K562 (cell line): ENCODE measurements around the gene SULT2B1. TPM values are rescaled to one million over a fixed set of nuclear protein-coding genes. Genes with fewer than 3 reads are reported as not detected.
A peak's percentile ranks its signal among the peaks of the same experiment; 100 is the strongest.

Experiments
- ATAC-seq: fragments of 200-7000 bp; cut with Tn5 transposase; 3 replicates; pipeline ENCODE4 v1.9.1; 2020; ENCODE audit warnings: moderate library complexity
- BruUV-seq: library from RNA; stranded (reverse); fragments of 400-500 nt; replicated peaks from 2 replicates; lab custom pipeline; 2021; lab: Mats Ljungman, UMichigan
- CTCF ChIA-PET: fragments of 300-600 bp; formaldehyde crosslinking; extraction: SDS; loops from one replicate; lab custom pipeline; 2021; ENCODE audit warnings: low intra/inter-chr PET ratio; lab: Yijun Ruan, JAX
- POLR2A ChIA-PET: fragments of 300-600, 350-650 bp; sonication (Branson Sonifier 250); formaldehyde crosslinking; extraction: SDS; loops from one replicate; lab custom pipeline; 2021; ENCODE audit warnings: antibody characterized with exemption, inconsistent platforms; lab: Yijun Ruan, JAX
- DNase-seq, 4 experiments: peaks; one replicate each; pipeline versions ENCODE4 v3.0.0 to v3.0.0-alpha.2; 2011 to 2018; ENCODE audit warnings: low spot score in 3 of 4, mixed read lengths in 3 of 4; ENCODE audit errors: extremely low read depth in 1 of 4
- FAIRE-seq: peaks from 2 replicates; lab custom pipeline; 2011; peaks lifted over from hg19 to GRCh38; lab: Jason Lieb, UNC
- H2AFZ ChIP-seq: 2 replicates; pipeline ENCODE4 v1.6.0; 2011; ENCODE audit warnings: low read depth, low read length, control low read depth, inconsistent platforms
- H3K27ac ChIP-seq: fragments of 200-600 bp; 3 replicates; pipeline ENCODE4 v1.8.0; 2011; ENCODE audit warnings: low read depth, mild to moderate bottlenecking, control low read depth, inconsistent platforms, low read length, moderate library complexity, mixed read lengths; ENCODE audit errors: extremely low read depth
- H3K27me3 ChIP-seq, 2 experiments: fragments of 300-600 bp in 1 of 2; 2 replicates in 1 of 2; 3 replicates in 1 of 2; pipeline versions ENCODE4 v1.6.0 to v1.8.0; 2011; ENCODE audit warnings: inconsistent platforms in 2 of 2, low read length in 2 of 2, mild to moderate bottlenecking in 1 of 2, mixed read lengths in 1 of 2, moderate library complexity in 1 of 2; ENCODE audit not compliant: control insufficient read depth in 2 of 2, insufficient read depth in 2 of 2
- H3K36me3 ChIP-seq: fragments of 300-600 bp; 3 replicates; pipeline ENCODE4 v1.8.0; 2011; ENCODE audit warnings: mild to moderate bottlenecking, low read length, inconsistent platforms; ENCODE audit not compliant: control insufficient read depth, insufficient read depth
- H3K4me1 ChIP-seq, 2 experiments: fragments of 200-600 bp in 1 of 2; replicated peaks in 1 of 2; 2 replicates in 1 of 2; 3 replicates in 1 of 2; pipeline versions ENCODE4 v1.5.1 to v1.8.0; 2011; ENCODE audit warnings: inconsistent platforms in 2 of 2, low read length in 2 of 2, mild to moderate bottlenecking in 1 of 2, mixed read lengths in 1 of 2, moderate library complexity in 1 of 2; ENCODE audit not compliant: control insufficient read depth in 2 of 2, insufficient read depth in 2 of 2
- H3K4me2 ChIP-seq: 2 replicates; pipeline ENCODE4 v1.6.1; 2011; ENCODE audit warnings: low read length, control low read depth, inconsistent platforms, mixed read lengths; ENCODE audit not compliant: insufficient read depth
- H3K4me3 ChIP-seq: fragments of 200-600 bp; sonication (generic), shearing (Covaris generic); 2 replicates; pipeline ENCODE4 v1.5.1; 2016; ENCODE audit warnings: control low read depth, inconsistent platforms
- H3K79me2 ChIP-seq: fragments of 200-600 bp; 3 replicates; pipeline ENCODE4 v1.8.0; 2011; ENCODE audit warnings: low read length, inconsistent platforms; ENCODE audit not compliant: control insufficient read depth, insufficient read depth
- H3K9ac ChIP-seq, 2 experiments: 2 replicates each; pipeline versions ENCODE4 v1.6.0 to v1.6.1; 2011; ENCODE audit warnings: low read depth in 2 of 2, low read length in 2 of 2, control low read depth in 1 of 2, inconsistent platforms in 1 of 2, mild to moderate bottlenecking in 1 of 2, mixed read lengths in 1 of 2; ENCODE audit not compliant: insufficient read depth in 1 of 2
- H3K9me1 ChIP-seq: one replicate; pipeline ENCODE4 v1.6.0; 2011; ENCODE audit warnings: inconsistent platforms, mild to moderate bottlenecking, low read length, moderate library complexity; ENCODE audit not compliant: control insufficient read depth, insufficient read depth
- H3K9me3 ChIP-seq: replicated peaks from 2 replicates; pipeline ENCODE4 v1.5.1; 2011; ENCODE audit warnings: low read depth, low read length, inconsistent platforms; ENCODE audit not compliant: control insufficient read depth, insufficient read depth
- H4K20me1 ChIP-seq: replicated peaks from 2 replicates; pipeline ENCODE4 v1.6.1; 2011; ENCODE audit warnings: low read length, inconsistent platforms, mixed read lengths; ENCODE audit not compliant: control insufficient read depth, insufficient read depth
- FOSL1 ChIP-seq: fragments of 200-800 bp; sonication (Bioruptor generic); conservative IDR thresholded peaks from 2 replicates; pipeline ENCODE4 v1.6.1; 2016; ENCODE audit warnings: missing genetic modification characterization, missing compliant biosample characterization
- MCM5 ChIP-seq: fragments of 450-650 bp; IDR thresholded peaks from 2 replicates; pipeline ENCODE4 v1.6.1; 2016; ENCODE audit warnings: low read depth
- PHF8 ChIP-seq: fragments of 200-600 bp; sonication (generic); IDR thresholded peaks from 2 replicates; pipeline ENCODE4 v1.6.1; 2012; ENCODE audit warnings: mixed run types, mild to moderate bottlenecking, inconsistent platforms, low read length, moderate library complexity, borderline replicate concordance
- SPI1 ChIP-seq: IDR thresholded peaks from 2 replicates; pipeline ENCODE4 v1.6.1; 2011; ENCODE audit warnings: low read depth, low read length, control low read depth, borderline replicate concordance
- TGIF2 ChIP-seq: sonication (generic); formaldehyde crosslinking; IDR thresholded peaks from 2 replicates; pipeline ENCODE4 v1.8.1; 2022; ENCODE audit warnings: mild to moderate bottlenecking, missing genetic modification reagents, moderate library complexity
- WGBS: fragments of 100-300 bp; shearing (Covaris generic); methylation state at CpG from one replicate; pipeline ENCODE4 v1.1.6; 2016; ENCODE audit warnings: low coverage, mixed read lengths; ENCODE audit not compliant: insufficient coverage; ENCODE audit errors: missing lambda C conversion rate; 5-methylcytosine and 5-hydroxymethylcytosine counted together
- in situ Hi-C: fragments of 300-500 bp; cut with MboI; formaldehyde crosslinking; loops from 4 replicates; pipeline ENCODE4 v1.15.0; 2018; ENCODE audit warnings: inconsistent platforms, mixed read lengths
- intact Hi-C: fragments of 100-400 bp; cut with micrococcal nuclease; formaldehyde crosslinking; loops from 2 replicates; pipeline ENCODE4 v1.14.2; 2022
- polyA plus RNA-seq, 8 experiments: library from polyadenylated mRNA; depleted of rRNA in 4 of 8; stranded (reverse) in 5 of 8; unstranded in 3 of 8; fragments of >200 nt; fragmentation: Nextera tagmentation in 2 of 8; fragmentation: Illumina TruSeq in 1 of 8; extraction: Ambion mirVana in 2 of 8; extraction: Trizol in 1 of 8; gene quantifications; 2 replicates each; pipeline versions ENCODE4 v1.2.1 to v1.2.3, GENCODE V29; 2011 to 2014; ENCODE audit warnings: inconsistent platforms in 1 of 8, missing spikeins in 1 of 8
- total RNA-seq, 7 experiments: library from RNA; depleted of rRNA in 6 of 7; stranded (reverse); fragments of >200 nt in 6 of 7; fragmentation: Illumina TruSeq in 2 of 7; extraction: Trizol in 2 of 7; gene quantifications; 2 replicates each; pipeline versions ENCODE4 v1.2.1 to v1.2.3, GENCODE V29; 2011 to 2021; ENCODE audit warnings: low replicate concordance in 1 of 7
- TF ChIP-seq, protein P1 (sequence below): fragments of 450-650 bp; formaldehyde crosslinking; conservative IDR thresholded peaks from 2 replicates; pipeline ENCODE4 v1.4.0; 2022; ENCODE audit warnings: mild to moderate bottlenecking, missing genetic modification characterization
- TF ChIP-seq, protein P2 (sequence below): fragments of 450-650 bp; conservative IDR thresholded peaks from 2 replicates; pipeline ENCODE4 v1.6.1; 2016; ENCODE audit warnings: missing genetic modification characterization, low read depth, mild to moderate bottlenecking, control low read depth, missing compliant biosample characterization
- TF ChIP-seq, protein P3 (sequence below): fragments of 450-650 bp; formaldehyde crosslinking; IDR thresholded peaks from 2 replicates; pipeline ENCODE4 v1.4.0; 2022; ENCODE audit warnings: missing genetic modification characterization
- TF ChIP-seq, protein P4 (sequence below): fragments of 450-650 bp; IDR thresholded peaks from 2 replicates; pipeline ENCODE4 v1.6.1; 2016; ENCODE audit warnings: low read depth

Gene SULT2B1
- total and polyA plus RNA-seq, 9 of the 15 experiments (the other 6 are each of a cell fraction or from before 2014, with no cell fraction given) = 0.09 to 0.62 (median 0.22) TPM; not detected in 2

DNA sequence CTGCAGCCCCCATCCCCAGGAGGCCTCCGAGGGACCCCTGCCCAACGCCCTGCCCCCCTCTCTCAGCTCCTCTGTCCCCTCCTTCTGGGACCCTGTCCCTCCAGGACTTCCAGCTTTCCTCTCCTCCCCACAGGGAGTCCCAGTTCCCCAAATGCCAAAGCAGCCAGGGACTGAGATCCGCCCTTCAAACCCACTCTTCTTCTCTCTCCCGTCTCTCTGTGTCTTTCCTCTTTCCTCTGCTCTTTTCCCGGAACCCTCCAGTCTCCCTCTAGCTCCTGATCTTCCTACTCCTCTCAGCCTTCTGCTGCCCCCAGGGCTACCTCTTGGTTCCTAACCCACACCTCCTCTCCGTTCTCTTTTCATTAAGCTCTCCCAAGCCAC, 93.6 kb downstream of the SULT2B1 start:
- H4K20me1 ChIP-seq = no peaks in the 10 kb centered on the region
- ChIA-PET CTCF (interaction anchor here (0.9 to 2.2 kb wide), 3 partner anchors 93 to 191 kb away, joined by 5 to 16 read pairs (median 6); no protein-coding TSS in a partner anchor), POLR2A (interaction anchor here (0.6 to 1.3 kb wide), 8 partner anchors 11 to 231 kb away, joined by 3 to 7 read pairs (median 4); partner anchors contain the start of gene PPP1R15A)
- 7% methylated on average over 4 of the region's 6 CpGs for WGBS
- H3K9me1 ChIP-seq = no peaks in the 10 kb centered on the region
- H3K27ac ChIP-seq = peak overlapping the region; percentile 27; the same call in 2 of the 3 replicates
- no peaks in the 10 kb centered on the region for H3K36me3 ChIP-seq
- in situ Hi-C loops = loop anchor here (5.0 to 10.0 kb wide), 3 partner anchors 97 to 329 kb away; partner anchors contain the start of gene RASIP1
- H3K27me3 ChIP-seq = no peaks in the 10 kb centered on the region
- FAIRE-seq (no peak), ATAC-seq (peak; percentile 1), DNase-seq (no peak)
- peaks cover 21 to 37% of the 10 kb centered on the region in 2 experiments; a peak in 4 of 5 replicates for H3K4me1 ChIP-seq
- intact Hi-C loops = loop anchor here (5.0 kb wide), 1 partner anchor 92 kb away; no protein-coding TSS in a partner anchor
- peak overlapping the region; percentile 84 for H3K4me2 ChIP-seq
- H3K79me2 ChIP-seq = no peaks in the 10 kb centered on the region
- H3K4me3 ChIP-seq = peak overlapping the region; percentile 56
- H3K9ac ChIP-seq = peak overlapping the region; percentile 43 to 87
- no peaks in the 10 kb centered on the region for H3K9me3 ChIP-seq
- TSS peak; percentile 94 for BruUV-seq
- peak overlapping the region; percentile 95 for H2AFZ ChIP-seq
- no peak for TF ChIP-seq FOSL1
- peak; percentile 50; the same call in 1 of the 2 replicates for TF ChIP-seq SPI1
- TF ChIP-seq, protein P1, sequence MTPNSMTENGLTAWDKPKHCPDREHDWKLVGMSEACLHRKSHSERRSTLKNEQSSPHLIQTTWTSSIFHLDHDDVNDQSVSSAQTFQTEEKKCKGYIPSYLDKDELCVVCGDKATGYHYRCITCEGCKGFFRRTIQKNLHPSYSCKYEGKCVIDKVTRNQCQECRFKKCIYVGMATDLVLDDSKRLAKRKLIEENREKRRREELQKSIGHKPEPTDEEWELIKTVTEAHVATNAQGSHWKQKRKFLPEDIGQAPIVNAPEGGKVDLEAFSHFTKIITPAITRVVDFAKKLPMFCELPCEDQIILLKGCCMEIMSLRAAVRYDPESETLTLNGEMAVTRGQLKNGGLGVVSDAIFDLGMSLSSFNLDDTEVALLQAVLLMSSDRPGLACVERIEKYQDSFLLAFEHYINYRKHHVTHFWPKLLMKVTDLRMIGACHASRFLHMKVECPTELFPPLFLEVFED (CRISPR knock-in tag) = peak; percentile 75; the same call in 1 of the 2 replicates
- TF ChIP-seq TGIF2 (CRISPR knock-in tag) = no peak
- TF ChIP-seq, protein P2, sequence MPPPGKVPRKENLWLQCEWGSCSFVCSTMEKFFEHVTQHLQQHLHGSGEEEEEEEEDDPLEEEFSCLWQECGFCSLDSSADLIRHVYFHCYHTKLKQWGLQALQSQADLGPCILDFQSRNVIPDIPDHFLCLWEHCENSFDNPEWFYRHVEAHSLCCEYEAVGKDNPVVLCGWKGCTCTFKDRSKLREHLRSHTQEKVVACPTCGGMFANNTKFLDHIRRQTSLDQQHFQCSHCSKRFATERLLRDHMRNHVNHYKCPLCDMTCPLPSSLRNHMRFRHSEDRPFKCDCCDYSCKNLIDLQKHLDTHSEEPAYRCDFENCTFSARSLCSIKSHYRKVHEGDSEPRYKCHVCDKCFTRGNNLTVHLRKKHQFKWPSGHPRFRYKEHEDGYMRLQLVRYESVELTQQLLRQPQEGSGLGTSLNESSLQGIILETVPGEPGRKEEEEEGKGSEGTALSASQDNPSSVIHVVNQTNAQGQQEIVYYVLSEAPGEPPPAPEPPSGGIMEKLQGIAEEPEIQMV (tag) = no peak
- peak; percentile 10; the same call in 1 of the 2 replicates for TF ChIP-seq PHF8
- TF ChIP-seq MCM5 = no peak
- TF ChIP-seq, protein P3, sequence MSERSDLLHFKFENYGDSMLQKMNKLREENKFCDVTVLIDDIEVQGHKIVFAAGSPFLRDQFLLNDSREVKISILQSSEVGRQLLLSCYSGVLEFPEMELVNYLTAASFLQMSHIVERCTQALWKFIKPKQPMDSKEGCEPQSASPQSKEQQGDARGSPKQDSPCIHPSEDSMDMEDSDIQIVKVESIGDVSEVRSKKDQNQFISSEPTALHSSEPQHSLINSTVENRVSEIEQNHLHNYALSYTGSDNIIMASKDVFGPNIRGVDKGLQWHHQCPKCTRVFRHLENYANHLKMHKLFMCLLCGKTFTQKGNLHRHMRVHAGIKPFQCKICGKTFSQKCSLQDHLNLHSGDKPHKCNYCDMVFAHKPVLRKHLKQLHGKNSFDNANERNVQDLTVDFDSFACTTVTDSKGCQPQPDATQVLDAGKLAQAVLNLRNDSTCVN (CRISPR knock-in tag) = no peak; the same call in 1 of the 2 replicates
- TF ChIP-seq, protein P4, sequence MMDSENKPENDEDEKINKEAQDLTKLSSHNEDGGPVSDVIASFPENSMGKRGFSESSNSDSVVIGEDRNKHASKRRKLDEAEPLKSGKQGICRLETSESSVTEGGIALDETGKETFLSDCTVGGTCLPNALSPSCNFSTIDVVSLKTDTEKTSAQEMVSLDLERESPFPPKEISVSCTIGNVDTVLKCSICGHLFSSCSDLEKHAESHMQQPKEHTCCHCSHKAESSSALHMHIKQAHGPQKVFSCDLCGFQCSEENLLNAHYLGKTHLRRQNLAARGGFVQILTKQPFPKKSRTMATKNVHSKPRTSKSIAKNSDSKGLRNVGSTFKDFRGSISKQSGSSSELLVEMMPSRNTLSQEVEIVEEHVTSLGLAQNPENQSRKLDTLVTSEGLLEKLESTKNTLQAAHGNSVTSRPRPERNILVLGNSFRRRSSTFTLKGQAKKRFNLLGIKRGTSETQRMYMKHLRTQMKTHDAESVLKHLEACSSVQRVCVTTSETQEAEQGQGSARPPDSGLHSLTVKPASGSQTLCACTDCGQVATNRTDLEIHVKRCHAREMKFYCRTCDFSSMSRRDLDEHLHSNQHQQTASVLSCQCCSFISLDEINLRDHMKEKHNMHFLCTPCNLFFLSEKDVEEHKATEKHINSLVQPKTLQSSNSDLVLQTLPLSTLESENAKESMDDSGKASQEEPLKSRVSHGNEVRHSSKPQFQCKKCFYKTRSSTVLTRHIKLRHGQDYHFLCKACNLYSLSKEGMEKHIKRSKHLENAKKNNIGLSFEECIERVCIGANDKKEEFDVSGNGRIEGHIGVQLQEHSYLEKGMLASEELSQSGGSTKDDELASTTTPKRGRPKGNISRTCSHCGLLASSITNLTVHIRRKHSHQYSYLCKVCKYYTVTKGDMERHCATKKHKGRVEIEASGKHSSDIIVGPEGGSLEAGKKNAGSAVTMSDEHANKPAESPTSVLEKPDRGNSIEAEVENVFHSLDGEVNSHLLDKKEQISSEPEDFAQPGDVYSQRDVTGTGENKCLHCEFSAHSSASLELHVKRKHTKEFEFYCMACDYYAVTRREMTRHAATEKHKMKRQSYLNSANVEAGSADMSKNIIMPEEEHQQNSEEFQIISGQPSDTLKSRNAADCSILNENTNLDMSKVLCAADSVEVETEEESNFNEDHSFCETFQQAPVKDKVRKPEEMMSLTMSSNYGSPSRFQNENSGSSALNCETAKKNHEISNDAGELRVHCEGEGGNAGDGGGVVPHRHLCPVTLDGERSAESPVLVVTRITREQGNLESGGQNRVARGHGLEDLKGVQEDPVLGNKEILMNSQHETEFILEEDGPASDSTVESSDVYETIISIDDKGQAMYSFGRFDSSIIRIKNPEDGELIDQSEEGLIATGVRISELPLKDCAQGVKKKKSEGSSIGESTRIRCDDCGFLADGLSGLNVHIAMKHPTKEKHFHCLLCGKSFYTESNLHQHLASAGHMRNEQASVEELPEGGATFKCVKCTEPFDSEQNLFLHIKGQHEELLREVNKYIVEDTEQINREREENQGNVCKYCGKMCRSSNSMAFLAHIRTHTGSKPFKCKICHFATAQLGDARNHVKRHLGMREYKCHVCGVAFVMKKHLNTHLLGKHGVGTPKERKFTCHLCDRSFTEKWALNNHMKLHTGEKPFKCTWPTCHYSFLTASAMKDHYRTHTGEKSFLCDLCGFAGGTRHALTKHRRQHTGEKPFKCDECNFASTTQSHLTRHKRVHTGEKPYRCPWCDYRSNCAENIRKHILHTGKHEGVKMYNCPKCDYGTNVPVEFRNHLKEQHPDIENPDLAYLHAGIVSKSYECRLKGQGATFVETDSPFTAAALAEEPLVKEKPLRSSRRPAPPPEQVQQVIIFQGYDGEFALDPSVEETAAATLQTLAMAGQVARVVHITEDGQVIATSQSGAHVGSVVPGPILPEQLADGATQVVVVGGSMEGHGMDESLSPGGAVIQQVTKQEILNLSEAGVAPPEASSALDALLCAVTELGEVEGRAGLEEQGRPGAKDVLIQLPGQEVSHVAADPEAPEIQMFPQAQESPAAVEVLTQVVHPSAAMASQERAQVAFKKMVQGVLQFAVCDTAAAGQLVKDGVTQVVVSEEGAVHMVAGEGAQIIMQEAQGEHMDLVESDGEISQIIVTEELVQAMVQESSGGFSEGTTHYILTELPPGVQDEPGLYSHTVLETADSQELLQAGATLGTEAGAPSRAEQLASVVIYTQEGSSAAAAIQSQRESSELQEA = no peak
